Neural cell (in vitro differentiated cells): ENCODE data around the gene LGALS3BP. TPM values are rescaled to one million over a fixed set of nuclear protein-coding genes. Genes with fewer than 3 reads are reported as not detected.

ENCODE experiments used
- H2AFZ ChIP-seq: fragments of 200-600, 300-800 bp; sonication (generic), shearing (Covaris generic); 2 replicates; pipeline ENCODE4 v1.6.0; 2014; ENCODE audit warnings: low read depth, mild to moderate bottlenecking, antibody characterized with exemption, low read length, moderate library complexity
- H3F3A ChIP-seq: fragments of 200-600 bp; shearing (Covaris generic); 2 replicates; pipeline ENCODE4 v1.6.1; 2016; ENCODE audit warnings: mild to moderate bottlenecking, moderate library complexity, mixed read lengths, antibody characterized with exemption, low read length; ENCODE audit not compliant: insufficient read depth, poor library complexity, severe bottlenecking
- H3K27ac ChIP-seq: fragments of 200-600, 300-800 bp; sonication (generic), shearing (Covaris generic); 2 replicates; pipeline ENCODE4 v1.5.1; 2014; ENCODE audit warnings: mild to moderate bottlenecking, low read length, moderate library complexity
- H3K27me3 ChIP-seq: fragments of 300-800, 200-600 bp; sonication (generic), shearing (Covaris generic); 2 replicates; pipeline ENCODE4 v1.6.0; 2014; ENCODE audit warnings: mild to moderate bottlenecking, low read depth, low read length, moderate library complexity; ENCODE audit not compliant: insufficient read depth
- H3K36me3 ChIP-seq: fragments of 300-800, 200-600 bp; sonication (generic), shearing (Covaris generic); 2 replicates; pipeline ENCODE4 v1.5.1; 2014; ENCODE audit warnings: mild to moderate bottlenecking, antibody characterized with exemption, low read length, moderate library complexity; ENCODE audit not compliant: insufficient read depth
- H3K4me2 ChIP-seq: fragments of 300-800, 200-600 bp; sonication (generic), shearing (Covaris generic); 2 replicates; pipeline ENCODE4 v1.6.0; 2014; ENCODE audit warnings: mild to moderate bottlenecking, low read length
- H3K4me3 ChIP-seq: fragments of 300-800, 200-600 bp; sonication (generic), shearing (Covaris generic); 2 replicates; pipeline ENCODE4 v1.5.1; 2014; ENCODE audit warnings: mild to moderate bottlenecking, low read length, moderate library complexity
- H3K79me2 ChIP-seq: fragments of 200-600 bp; shearing (Covaris generic); replicated peaks from 2 replicates; pipeline ENCODE4 v1.6.0; 2014; ENCODE audit warnings: mild to moderate bottlenecking, low read length, moderate library complexity; ENCODE audit not compliant: insufficient read depth
- H3K9ac ChIP-seq: fragments of 300-800, 200-600 bp; sonication (generic), shearing (Covaris generic); 2 replicates; pipeline ENCODE4 v1.6.1; 2016; ENCODE audit warnings: mild to moderate bottlenecking, low read length, mixed read lengths
- H3K9me2 ChIP-seq: fragments of 200-600 bp; shearing (Covaris generic); 2 replicates; pipeline ENCODE4 v1.6.1; 2016; ENCODE audit warnings: mild to moderate bottlenecking, low read length, mixed read lengths; ENCODE audit not compliant: insufficient read depth
- H3K9me3 ChIP-seq: fragments of 200-600, 300-800 bp; sonication (generic), shearing (Covaris generic); 2 replicates; pipeline ENCODE4 v1.6.1; 2016; ENCODE audit warnings: mild to moderate bottlenecking, mixed run types, low read length, moderate library complexity, mixed read lengths
- H4K20me1 ChIP-seq: fragments of 200-600 bp; shearing (Covaris generic); 2 replicates; pipeline ENCODE4 v1.6.1; 2016; ENCODE audit warnings: mild to moderate bottlenecking, mixed run types; ENCODE audit not compliant: insufficient read depth
- EP300 ChIP-seq: fragments of 450-650 bp; conservative IDR thresholded peaks from 2 replicates; pipeline ENCODE4 v1.6.1; 2014; ENCODE audit warnings: antibody characterized with exemption, mild to moderate bottlenecking, moderate library complexity; ENCODE audit not compliant: poor library complexity, severe bottlenecking
- EZH2 ChIP-seq: fragments of 200-600, 300-800 bp; shearing (Covaris generic), sonication (generic); IDR thresholded peaks from 2 replicates; pipeline ENCODE4 v1.6.1; 2014; ENCODE audit warnings: antibody characterized with exemption, low read length, borderline replicate concordance, mild to moderate bottlenecking; ENCODE audit not compliant: insufficient read depth, poor library complexity, severe bottlenecking
- MXI1 ChIP-seq: fragments of 450-650 bp; conservative IDR thresholded peaks from 2 replicates; pipeline ENCODE4 v1.6.1; 2014; ENCODE audit warnings: antibody characterized with exemption, mild to moderate bottlenecking; ENCODE audit not compliant: poor library complexity, severe bottlenecking
- POLR2AphosphoS5 ChIP-seq: IDR thresholded peaks from 2 replicates; pipeline ENCODE4 v1.6.1; 2012
- RAD21 ChIP-seq: fragments of 450-650 bp; conservative IDR thresholded peaks from 2 replicates; pipeline ENCODE4 v1.6.1; 2014; ENCODE audit warnings: antibody characterized with exemption, mild to moderate bottlenecking, moderate library complexity
- SMC3 ChIP-seq: fragments of 450-650 bp; conservative IDR thresholded peaks from 2 replicates; pipeline ENCODE4 v1.6.1; 2014; ENCODE audit warnings: antibody characterized with exemption, mild to moderate bottlenecking, moderate library complexity; ENCODE audit not compliant: poor library complexity
- TAF1 ChIP-seq: IDR thresholded peaks from 2 replicates; pipeline ENCODE4 v1.6.1; 2012; ENCODE audit warnings: low read depth
- polyA plus RNA-seq: library from polyadenylated mRNA; depleted of rRNA; stranded (reverse); fragments of >200 nt; gene quantifications from 2 replicates; pipeline ENCODE4 v1.2.3, GENCODE V29; 2014
- TF ChIP-seq, protein P1 (sequence below): IDR thresholded peaks from 2 replicates; pipeline ENCODE4 v1.6.1; 2012; ENCODE audit warnings: borderline replicate concordance
- TF ChIP-seq, protein P2 (sequence below): fragments of 450-650 bp; IDR thresholded peaks from 2 replicates; pipeline ENCODE4 v1.5.1; 2014; ENCODE audit warnings: antibody characterized with exemption, mild to moderate bottlenecking, moderate library complexity; ENCODE audit not compliant: poor library complexity, severe bottlenecking

Gene LGALS3BP
- polyA plus RNA-seq, 1 donor from 2014 or later, result 5.4 TPM

DNA sequence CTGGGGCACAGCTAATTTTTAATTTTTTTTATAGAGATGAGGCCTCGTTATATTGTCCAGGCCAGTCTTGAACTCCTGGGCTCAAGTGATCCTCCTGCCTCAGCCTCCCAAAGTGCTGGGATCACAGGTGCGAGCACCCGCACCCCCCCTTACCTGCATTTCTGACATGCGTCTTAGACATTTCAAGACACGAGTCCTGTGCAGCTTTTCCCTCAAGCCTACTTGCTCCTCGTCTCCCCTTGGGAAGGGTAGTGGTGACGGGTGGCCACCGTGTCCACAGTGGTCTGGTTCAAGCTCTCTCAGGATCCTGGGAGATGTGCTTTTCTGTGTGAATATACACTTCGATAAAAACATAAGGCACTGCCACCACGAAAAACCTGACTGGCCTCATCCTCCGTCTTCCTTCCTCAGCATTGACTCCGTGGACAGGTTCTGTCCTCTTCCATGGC, 20.2 kb upstream of the LGALS3BP start:
- no peaks in the 10 kb centered on the region for H3K79me2 ChIP-seq

DNA sequence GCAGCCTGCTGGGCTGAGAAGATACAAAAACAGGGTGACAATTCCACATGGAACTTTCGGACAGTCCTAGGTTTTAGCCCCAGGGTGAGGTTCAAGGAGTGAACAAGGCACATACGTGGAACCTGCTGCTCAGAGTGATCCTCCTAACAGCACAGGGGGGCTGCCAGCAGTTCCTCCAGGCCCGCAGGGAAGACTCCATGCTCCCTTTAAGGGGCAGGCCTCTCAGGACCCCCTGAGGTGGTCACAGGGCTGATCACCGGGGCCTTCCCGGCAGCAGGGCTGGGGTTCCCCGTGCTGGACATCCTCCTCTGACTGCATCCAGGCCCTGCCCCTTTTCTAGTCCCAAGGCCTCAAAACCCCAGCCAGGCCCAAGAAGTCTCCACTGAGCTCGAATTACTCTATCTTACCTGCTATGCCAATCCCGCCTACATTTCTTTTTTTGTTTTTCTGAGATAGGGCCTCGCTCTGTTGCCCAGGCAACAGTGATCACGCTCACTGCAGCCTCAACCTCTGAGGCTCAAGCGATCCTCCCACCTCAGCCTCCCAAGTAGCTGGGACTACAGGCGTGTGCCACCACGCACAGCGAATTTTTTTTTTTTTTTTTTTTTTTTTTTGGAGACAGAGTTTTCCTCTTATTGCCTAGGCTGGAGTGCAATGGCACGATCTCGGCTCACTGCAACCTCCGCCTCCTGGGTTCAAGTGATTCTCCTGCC, 19.5 kb upstream of the LGALS3BP start:
- H3K27me3 ChIP-seq, result no peaks in the 10 kb centered on the region
- H3K9me3 ChIP-seq, result no peaks in the 10 kb centered on the region
- no peak overlapping the region for H2AFZ ChIP-seq
- no peaks in the 10 kb centered on the region for H3F3A ChIP-seq
- no peak overlapping the region for H3K4me3 ChIP-seq
- no peak overlapping the region for H3K27ac ChIP-seq
- H3K9me2 ChIP-seq, result no peaks in the 10 kb centered on the region
- no peak overlapping the region for H3K9ac ChIP-seq
- TF ChIP-seq MXI1 (no peak), SMC3 (no peak), EP300 (no peak), POLR2AphosphoS5 (no peak), EZH2 (no peak), TAF1 (no peak), RAD21 (no peak)
- TF ChIP-seq, protein P1, sequence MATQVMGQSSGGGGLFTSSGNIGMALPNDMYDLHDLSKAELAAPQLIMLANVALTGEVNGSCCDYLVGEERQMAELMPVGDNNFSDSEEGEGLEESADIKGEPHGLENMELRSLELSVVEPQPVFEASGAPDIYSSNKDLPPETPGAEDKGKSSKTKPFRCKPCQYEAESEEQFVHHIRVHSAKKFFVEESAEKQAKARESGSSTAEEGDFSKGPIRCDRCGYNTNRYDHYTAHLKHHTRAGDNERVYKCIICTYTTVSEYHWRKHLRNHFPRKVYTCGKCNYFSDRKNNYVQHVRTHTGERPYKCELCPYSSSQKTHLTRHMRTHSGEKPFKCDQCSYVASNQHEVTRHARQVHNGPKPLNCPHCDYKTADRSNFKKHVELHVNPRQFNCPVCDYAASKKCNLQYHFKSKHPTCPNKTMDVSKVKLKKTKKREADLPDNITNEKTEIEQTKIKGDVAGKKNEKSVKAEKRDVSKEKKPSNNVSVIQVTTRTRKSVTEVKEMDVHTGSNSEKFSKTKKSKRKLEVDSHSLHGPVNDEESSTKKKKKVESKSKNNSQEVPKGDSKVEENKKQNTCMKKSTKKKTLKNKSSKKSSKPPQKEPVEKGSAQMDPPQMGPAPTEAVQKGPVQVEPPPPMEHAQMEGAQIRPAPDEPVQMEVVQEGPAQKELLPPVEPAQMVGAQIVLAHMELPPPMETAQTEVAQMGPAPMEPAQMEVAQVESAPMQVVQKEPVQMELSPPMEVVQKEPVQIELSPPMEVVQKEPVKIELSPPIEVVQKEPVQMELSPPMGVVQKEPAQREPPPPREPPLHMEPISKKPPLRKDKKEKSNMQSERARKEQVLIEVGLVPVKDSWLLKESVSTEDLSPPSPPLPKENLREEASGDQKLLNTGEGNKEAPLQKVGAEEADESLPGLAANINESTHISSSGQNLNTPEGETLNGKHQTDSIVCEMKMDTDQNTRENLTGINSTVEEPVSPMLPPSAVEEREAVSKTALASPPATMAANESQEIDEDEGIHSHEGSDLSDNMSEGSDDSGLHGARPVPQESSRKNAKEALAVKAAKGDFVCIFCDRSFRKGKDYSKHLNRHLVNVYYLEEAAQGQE, result no peak
- TF ChIP-seq, protein P2, sequence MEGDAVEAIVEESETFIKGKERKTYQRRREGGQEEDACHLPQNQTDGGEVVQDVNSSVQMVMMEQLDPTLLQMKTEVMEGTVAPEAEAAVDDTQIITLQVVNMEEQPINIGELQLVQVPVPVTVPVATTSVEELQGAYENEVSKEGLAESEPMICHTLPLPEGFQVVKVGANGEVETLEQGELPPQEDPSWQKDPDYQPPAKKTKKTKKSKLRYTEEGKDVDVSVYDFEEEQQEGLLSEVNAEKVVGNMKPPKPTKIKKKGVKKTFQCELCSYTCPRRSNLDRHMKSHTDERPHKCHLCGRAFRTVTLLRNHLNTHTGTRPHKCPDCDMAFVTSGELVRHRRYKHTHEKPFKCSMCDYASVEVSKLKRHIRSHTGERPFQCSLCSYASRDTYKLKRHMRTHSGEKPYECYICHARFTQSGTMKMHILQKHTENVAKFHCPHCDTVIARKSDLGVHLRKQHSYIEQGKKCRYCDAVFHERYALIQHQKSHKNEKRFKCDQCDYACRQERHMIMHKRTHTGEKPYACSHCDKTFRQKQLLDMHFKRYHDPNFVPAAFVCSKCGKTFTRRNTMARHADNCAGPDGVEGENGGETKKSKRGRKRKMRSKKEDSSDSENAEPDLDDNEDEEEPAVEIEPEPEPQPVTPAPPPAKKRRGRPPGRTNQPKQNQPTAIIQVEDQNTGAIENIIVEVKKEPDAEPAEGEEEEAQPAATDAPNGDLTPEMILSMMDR, result no peak
- H3K79me2 ChIP-seq, result no peaks in the 10 kb centered on the region
- no peak overlapping the region for H3K4me2 ChIP-seq
- no peaks in the 10 kb centered on the region for H4K20me1 ChIP-seq
- H3K36me3 ChIP-seq, result no peaks in the 10 kb centered on the region

More for the DNA sequence above, 20.2 kb upstream of the LGALS3BP start:
- Histone ChIP-seq H3K9me3 (no peaks in the 10 kb centered on the region), H3K27ac (no peak overlapping the region), H3K4me3 (no peak overlapping the region), H2AFZ (no peak overlapping the region), H3K4me2 (no peak overlapping the region), H4K20me1 (no peaks in the 10 kb centered on the region), H3K9ac (no peak overlapping the region), H3K36me3 (no peaks in the 10 kb centered on the region), H3K27me3 (no peaks in the 10 kb centered on the region), H3K9me2 (no peaks in the 10 kb centered on the region), H3F3A (no peaks in the 10 kb centered on the region)
- TF ChIP-seq, protein P1, result no peak
- TF ChIP-seq MXI1 (no peak), EP300 (no peak), SMC3 (no peak), POLR2AphosphoS5 (no peak), RAD21 (no peak), EZH2 (no peak), TAF1 (no peak)
- TF ChIP-seq, protein P2, result no peak
